Stimulated activated CD8-positive, alpha-beta memory T cell treated with anti-CD3 and anti-CD28 coated beads, Interleukin-7, amount 100 ng/mL, for 1 hour (primary cell): Measurements from ENCODE around the gene RAB29.

Experiments used
- DNase-seq, 2 donors: peaks; one replicate each; pipeline ENCODE4 v3.0.0-alpha.2; 2020; ENCODE audit warnings: low read depth in 2 of 2

Gene RAB29

DNA sequence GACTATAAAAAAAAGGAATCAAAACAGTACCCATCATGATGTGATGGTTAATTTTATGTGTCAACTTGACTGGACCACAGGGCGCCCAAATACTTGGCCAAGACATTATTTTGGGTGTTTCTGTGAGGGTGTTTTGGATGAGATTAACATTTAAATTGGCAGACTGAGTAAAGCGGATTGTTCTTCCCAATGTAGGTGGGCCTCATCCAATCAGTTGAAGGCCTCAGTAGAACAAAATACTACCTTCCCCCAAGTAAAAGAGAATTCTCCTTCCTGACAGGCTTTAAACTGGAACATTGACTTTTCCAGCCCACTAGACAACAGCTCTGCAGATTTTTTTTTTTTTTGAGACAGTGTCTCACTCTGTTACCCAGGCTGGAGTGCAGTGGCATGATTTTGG lies 10.7 kb downstream of the RAB29 start:
- no peak for DNase-seq

DNA sequence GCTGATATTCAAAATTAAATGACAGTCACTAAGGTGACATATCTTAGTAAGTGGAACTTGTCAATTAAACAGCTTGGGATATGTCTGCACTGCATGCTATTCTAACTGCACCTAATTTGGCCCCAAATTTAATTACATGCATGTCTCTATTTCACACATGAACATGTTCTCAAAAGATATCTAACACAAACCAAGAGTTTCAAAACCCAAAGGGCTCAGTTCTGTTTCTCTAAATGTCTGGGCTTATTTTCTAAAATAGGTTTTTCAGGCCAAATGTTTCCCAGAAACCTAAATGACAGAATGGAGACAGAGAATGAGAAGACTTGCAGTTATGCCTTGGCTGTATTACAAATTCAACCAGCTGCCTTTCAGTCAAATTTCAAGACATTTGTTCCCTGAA lies 11.3 kb downstream of the RAB29 start:
- DNase-seq = no peak

DNA sequence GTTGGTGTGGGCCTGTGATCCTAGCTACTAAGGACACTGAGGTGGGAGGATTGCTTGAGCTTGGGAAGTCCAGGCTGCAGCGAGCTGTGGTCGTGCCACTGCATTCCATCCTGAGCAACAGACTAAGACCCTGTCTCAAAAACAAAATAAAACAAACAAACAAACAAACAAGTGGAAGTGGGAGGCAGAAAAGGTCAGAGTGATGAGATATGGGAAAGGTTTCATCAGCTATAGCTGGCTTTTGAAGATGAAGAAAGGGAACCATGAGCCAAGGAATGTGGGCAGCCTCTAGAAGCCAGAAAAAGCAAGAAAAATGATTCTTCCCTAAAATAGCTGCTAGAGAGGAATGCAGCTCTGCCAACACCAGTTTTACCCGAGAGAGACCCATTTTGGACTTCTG lies 14.7 kb downstream of the RAB29 start:
- no peak for DNase-seq

DNA sequence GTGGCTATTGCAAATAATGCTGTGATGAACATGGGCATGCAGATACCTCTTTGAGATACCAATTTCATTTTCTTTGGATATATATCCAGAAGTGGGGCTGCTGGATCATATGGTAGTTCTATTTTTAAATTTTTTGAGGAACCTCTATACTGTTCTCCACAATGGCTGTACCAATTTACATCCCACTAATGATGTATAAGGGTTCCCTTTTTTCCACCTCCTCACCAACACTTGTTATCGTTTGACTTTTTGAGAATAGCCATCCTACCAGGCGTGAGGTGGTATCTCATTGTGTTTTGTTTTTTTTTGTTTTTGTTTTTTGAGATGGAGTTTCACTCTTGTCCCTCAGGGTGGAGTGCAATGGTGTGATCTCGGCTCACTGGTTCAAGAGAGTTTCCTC lies 18.7 kb downstream of the RAB29 start:
- no peak for DNase-seq

DNA sequence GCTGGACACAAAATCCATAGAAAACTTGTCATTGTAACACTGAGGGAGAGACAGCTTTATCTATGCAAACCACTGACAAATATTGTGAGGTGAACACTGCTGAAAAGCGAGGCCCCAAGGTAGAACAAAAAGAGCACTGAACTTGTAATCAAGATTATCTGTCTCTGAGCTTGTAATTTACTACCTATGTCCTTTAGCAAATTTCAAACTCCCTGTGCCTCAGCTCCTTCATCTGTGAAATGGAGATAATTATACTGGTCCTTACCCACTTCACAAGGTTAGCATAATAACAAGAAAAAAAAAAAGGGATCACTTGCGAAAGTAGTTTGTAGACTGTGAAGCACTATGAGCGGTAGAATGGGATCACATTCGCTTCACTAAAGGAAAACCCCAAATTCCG lies 20.4 kb downstream of the RAB29 start:
- no peak for DNase-seq

DNA sequence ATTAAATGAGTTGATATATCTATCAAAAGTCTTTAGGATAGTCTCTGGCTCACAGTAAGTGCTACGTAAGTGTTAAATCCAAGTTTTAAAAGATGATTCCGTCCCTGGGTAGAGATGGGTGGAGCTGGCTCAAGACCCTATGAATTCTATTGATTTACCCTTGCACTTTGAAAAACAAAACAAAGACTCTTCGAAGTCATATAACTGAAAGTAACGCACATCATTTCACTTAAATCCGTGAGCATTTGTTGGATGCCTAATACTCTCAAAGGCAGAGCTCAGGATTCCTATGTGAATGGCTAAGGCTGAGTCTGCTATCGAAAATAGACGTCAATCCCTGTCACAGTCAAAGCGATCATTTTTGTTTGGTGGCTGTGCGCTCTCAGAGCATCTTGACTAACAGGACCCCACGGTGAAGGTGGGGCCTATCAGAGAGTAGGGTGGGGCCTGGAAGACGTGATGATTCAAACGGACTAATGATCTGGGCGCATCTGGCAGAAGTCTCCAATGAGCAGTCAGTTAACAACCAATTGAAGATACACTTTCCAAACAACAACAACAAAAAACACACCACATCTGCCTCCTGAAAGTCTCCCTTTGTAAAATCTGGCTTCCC lies 24.1 kb downstream of the RAB29 start:
- DNase-seq = no peak

DNA sequence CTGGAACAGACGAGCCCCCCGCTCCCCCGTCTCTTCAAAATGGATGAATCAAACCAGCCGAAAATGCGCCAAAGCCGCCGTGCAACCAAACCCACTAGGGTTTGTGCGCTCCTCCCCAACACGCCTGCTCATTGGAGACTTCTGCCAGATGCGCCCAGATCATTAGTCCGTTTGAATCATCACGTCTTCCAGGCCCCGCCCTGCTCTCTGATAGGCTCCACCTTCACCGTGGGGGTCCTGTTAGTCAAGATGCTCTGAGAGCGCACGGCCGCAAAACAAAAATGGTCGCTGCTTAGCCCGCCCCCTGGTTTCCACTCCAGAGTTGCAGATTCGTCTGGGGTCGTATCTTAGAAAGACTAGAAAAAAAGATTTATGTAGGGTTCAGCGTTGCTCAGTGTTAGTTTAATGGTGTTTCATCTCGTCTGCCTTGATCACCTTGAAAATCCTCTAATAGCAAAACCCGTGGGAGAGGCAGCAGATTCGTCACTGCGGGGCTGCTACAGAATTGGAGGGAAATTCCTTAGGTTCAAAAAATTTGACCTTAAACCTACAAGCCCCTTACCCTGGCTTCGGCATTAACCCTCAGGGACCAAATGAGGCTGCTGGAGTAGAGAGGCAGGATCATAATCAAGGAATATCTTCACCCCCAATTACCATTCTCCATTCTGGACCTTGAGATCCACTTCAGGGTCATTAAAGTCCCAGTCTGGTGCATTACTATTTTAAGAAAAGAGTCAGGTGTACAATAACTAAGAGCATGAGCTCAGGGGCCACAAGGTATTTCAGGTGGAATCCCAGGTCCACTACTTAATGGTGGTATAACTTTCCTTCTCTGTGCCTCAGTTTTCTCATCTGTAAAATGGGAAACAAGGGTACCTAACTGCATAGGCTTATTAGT lies 24.9 kb downstream of the RAB29 start, which contains the start of gene NUCKS1:
TSS of gene NUCKS1 (minus strand) at position 45 of the 898 bp plus-strand sequence. CDS start 209 bp downstream, outside the sequence.
- peak; percentile 90 to 91 for DNase-seq

DNA sequence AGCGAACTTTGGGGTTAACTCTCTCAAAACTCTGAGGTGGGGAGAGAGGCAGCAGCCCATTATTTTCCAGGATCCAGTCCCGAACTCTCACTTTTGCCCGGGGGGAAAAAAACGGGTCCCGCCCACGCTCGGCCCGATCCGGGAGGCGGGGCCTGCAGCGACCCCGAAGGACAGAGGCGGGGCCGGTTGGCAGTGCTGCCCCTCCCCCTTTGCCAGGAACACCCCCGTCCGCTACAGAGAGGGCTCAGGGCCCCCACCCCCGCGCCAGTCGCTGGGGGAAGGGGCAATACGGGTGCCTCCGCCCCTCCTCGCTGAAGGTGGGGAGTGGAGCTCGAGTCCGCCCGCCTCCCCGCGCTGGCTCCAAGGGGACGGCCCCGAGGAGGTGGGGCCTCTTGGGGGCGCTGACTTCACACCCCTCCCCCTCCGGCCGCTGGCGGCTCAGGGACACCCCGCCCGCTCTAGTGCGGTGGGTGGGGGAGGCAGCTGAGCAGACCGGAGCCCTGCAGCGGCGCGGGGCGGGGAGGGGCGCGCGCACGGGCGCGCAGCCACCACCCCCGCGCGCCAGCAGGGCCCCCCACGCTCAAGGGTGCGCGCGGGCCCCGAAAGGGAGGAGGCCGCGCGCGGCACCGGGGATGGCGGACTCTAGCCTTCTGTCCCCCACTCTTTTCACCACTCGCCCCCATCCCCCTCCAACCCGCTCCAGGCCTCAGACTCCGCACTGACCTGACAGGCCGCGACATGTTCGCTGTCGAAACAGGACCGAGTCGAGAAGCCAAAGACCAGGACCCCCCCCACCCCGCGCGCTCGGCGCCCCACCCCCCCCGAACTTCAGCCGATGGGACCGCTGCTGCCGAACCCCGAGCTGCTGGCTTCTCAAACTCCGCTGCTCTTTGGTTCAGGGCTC lies 25.8 kb downstream of the RAB29 start:
- DNase-seq = peak; percentile 83 to 87

DNA sequence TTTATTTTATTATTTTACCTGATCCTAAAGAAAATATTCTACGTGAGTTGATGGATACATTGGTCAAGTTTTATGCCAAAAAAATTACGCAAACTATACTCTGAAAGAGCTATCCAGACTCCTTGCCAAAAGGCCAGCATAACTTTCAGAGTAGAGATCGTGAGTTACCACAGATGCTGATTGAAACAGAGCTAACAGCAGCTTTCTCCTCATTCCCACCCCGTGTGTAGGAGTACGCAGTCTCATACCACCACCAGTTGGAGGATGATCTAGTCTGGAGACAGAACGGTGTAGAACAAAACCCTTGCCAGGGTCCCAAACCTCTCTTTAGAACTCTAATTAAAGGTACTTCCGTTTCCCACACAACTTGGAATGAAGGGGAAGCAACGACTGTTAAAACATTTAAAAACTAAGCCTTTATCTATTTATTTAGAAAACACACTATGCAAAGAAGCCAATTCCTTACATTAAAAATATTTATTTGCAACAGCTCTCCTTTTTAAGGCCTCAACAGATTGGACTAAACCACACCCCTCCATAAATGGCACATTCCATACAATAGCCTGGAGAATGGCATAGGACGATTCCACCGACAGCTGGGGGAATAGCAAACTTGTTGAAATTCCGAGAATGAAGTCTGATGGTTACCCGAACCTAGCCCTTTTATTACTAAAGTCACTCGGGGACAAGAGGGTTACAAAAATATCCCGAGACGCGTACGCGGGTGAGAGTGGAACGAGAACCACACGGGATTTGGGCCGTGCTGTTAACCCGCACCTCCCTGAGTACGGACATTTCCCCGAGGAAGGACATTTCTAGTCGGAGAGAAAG lies 26.7 kb downstream of the RAB29 start:
- no peak for DNase-seq

DNA sequence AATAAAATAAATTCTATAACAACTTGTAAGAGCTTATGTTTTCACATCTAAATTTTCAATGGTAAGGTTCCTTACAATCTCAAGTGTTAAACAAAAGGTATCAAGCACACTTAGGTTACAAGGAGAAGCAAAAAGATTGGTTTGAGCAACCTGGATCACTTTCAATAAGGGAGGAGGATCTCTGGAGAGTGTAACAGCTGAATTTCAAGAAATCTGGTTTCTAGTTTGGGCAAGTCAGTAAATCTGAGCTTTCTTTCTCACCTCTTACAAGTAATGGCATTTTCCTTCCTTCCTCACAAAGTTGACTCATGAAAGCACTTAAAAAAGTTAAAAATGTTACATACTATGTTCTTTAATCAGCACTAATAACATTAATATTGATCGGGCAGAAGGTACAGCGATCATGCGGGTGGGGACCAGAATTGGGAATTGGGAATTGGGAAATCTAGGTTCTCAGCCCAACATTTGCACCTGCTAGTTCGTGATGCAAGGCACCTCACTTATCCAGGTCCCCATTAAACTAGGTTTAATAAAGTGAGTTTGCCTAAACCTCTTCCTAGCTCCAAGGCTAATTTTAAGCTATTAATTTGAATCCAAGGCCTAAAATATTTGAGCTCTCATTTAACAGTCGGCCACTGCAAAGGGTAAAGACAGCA lies 28.4 kb downstream of the RAB29 start:
- DNase-seq = no peak

DNA sequence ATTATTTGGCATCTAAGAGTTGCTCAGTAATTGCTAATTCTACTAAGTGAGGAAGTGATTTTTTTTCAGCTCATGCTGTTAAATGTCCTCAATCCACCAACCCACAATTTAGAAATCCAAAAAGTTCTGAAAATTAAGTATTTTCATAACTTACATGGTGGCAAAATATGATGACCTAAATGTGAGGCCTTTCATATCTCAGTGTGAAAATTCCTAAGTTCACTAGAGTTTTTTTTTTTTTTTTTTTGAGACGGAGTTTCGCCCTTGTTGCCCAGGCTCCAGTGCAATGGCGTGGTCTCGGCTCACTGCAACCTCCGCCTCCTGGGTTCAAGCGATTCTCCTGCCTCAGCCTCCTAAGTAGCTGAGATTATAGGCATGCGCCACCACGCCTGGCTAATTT lies 30.9 kb downstream of the RAB29 start:
- no peak for DNase-seq

DNA sequence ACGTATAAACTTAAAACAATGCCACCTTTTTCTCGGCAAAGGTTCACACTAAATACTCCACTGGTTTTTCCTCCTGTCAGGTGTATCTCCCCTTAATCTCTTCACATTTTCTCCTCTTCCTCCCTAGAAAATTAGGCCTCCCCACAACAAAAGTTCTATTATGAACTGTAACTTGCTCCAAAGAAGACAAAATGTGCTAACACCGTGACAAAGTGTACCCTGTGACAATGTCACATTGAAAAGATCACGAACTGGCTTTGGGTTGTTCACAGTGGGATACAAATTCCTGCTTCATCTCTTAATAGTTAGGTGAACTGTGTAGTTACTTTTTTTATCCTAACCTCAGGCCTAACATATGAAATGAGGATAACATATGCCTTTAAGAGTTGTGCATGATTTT lies 31.3 kb downstream of the RAB29 start:
- no peak for DNase-seq

DNA sequence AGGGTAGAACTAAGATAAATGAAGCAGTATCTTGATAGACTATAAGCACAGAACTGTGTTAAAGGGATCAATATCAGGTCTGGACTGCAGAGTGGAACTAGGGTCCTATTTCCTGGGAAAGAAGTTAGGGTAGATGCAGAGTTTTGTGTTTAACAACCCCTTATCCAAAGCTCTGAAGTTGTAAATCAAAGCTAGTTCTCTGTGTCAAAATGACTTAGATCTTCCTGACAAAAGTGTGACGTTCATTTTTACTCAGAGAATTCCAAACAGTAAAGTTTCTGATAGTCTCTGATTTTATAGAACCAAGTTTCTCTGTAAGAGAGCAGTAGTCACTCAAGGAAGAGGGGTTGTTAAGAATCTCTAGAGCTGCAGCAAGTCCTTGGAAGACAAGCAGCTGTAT lies 33.6 kb downstream of the RAB29 start:
- DNase-seq = no peak

DNA sequence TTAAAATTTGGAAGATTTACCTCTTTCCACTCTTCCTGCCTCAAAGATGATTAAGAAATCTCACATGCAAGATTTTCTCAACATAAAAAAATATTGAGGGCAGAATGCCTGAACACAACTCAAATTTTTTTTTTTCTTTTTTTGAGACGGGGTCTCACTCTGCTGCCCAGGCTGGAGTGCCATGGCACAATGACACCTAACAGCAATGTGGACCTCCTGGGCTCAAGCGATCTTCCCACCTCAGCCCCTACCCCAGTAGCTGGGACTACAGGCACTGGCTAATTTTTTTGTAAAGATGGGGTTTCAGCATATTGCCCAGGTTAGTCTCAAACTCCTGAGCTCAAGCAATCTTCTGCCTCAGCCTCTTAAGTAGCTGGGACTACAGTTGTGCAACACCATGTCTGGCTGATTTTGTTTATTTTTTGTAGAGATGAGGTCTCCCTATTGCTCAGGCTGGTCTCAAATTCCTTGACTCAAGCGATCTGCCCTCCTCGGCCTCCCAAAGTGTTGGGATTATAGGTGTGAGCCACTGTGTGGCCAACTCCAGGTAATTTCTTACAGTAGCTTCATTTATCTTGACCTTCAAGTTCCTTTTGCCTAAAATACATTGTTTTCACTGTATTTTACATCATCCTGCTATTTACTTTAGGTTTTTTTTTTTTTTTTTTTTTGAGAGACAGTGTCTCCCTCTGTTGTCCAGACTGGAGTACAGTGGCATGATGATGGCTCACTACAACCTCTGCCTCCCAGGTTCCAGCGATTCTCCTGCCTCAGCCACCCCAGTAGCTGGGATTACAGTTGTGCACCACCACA lies 35.7 kb downstream of the RAB29 start:
- no peak for DNase-seq

DNA sequence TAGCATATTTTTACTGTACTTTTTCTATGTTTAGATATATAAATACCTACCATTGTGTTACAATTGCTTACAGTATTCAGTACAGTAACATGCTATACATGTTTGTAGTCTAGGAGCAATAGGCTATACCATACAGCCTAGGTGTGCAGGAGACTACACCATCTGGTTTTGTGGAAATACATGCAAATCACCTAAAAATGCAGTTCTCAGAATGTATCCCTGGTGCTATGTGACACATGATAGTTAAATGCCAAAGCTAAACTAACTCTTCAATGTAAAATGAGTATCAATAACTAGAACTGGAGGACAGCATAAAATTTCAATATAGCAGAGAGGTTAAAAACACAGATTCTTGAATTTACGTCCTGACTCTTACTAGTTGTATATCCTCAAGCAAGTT lies 40.1 kb downstream of the RAB29 start:
- no peak for DNase-seq

DNA sequence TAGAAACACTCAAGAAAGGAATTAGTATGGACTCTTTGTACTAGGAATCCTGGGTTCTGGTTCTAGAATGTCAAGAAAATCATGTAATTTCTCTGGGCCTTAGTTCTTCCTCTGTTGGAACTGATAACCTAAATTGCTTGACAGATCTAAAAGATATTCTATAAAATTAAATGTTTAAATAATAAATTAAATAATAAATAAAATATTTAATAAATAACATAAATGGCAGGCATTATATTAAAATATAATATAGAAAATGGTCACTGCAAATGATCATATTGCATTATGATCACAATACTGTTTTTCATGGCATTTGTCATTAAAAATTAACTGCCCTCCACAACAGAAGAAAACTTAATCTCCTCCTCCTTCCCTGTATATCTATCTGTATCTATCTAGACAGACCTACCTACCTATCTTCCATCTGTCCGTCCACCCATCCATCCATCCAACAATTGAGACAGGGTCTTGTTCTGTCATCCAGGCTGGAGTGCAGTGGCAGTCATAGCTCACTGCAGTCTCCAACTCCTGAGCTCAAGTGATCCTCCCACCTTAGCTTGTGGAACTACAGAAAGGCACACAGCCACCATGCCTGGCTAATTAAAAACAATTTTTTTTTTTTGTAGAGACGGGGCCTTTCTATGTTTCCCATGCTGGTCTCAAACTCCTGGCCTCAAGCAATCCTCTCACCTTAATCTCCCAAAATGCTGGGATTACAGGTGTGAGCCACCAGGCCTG lies 41.7 kb downstream of the RAB29 start:
- no peak for DNase-seq

DNA sequence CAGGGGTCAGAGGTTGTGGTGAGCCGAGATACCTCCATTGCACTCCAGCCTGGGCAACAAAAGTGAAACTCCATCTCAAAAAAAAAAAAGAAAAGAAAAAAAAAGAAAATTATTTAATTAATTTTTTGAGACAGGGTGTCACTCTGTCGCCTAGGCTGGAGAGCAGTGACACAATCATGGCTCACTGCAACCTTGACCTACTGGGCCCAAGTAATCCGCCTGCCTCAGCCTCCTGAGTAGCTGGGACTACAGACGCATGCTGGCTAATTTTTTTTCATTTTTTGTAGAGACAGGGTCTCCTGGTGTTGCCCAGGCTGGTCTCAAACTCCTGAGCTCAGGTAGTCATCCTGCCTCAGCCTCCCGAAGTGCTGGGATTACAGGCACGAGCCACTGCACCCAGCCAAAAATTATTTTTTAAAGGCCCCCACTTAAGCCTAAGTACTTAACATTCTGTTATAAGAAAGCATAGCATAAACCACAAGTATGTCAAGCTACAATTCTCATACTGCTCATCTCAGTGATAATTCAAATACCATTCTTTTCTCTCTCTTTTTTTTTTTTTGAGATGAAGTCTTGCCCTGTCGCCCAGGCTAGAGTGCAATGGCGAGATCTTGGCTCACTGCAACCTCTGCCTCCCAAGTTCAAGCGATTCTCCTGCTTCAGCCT lies 45.2 kb downstream of the RAB29 start:
- DNase-seq = no peak

DNA sequence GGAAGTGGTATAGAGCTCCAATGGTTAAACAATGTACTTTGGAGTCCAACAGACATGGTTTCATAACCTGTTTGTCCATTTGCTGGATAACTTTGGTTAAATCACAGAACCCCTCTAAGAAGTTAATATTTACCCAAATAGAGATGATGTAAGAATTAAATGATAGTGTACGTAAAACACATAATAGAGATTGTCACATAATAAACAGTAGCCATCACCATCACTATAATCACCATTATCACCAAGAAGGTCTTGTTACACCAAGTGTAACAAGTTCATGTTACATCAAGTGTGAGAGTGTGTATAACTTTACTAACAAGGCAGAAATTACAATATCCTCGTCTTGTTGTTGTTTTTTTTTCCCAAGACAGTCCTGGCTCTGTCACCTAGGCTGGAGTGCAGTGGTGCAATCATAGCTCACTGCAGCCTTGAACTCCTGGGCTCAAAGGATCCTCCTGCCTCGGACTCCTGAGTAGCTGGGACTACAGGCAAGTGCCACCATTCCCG lies 48.6 kb downstream of the RAB29 start:
- no peak for DNase-seq
